Right lobe of liver (tissue), 4 donors: ENCODE measurements around the gene RAB3GAP1.

Experiments
- POLR2A ChIP-seq: fragments of 450-650 bp; IDR thresholded peaks from one replicate; pipeline ENCODE4 v1.6.1; 2017; ENCODE audit warnings: antibody characterized with exemption, mild to moderate bottlenecking
- TF ChIP-seq, protein P1 (sequence below), 4 donors: fragments of 200-600 bp in 3 of 4; fragments of 450-650 bp in 1 of 4; IDR thresholded peaks; one replicate each; pipeline versions ENCODE4 v1.5.1 to v1.8.0; 2016 to 2022; ENCODE audit warnings: antibody characterized with exemption in 4 of 4, mild to moderate bottlenecking in 2 of 4
- donor health status: DM: no; HTN: no; CAD: no.
- donor health status: DM: no; HTN: no; CAD: no.
- donor health status: DM: no; HTN: yes; CAD: no.

- TF ChIP-seq, protein P1, sequence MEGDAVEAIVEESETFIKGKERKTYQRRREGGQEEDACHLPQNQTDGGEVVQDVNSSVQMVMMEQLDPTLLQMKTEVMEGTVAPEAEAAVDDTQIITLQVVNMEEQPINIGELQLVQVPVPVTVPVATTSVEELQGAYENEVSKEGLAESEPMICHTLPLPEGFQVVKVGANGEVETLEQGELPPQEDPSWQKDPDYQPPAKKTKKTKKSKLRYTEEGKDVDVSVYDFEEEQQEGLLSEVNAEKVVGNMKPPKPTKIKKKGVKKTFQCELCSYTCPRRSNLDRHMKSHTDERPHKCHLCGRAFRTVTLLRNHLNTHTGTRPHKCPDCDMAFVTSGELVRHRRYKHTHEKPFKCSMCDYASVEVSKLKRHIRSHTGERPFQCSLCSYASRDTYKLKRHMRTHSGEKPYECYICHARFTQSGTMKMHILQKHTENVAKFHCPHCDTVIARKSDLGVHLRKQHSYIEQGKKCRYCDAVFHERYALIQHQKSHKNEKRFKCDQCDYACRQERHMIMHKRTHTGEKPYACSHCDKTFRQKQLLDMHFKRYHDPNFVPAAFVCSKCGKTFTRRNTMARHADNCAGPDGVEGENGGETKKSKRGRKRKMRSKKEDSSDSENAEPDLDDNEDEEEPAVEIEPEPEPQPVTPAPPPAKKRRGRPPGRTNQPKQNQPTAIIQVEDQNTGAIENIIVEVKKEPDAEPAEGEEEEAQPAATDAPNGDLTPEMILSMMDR (IDR thresholded peaks at IDR 0.05) = no peak
- no peak for TF ChIP-seq POLR2A
Measured at GRCh38 chr2:135162786-135163185, 110.7 kb downstream of the RAB3GAP1 start.
